Activated CD4-positive, alpha-beta T cell treated with anti-CD3 and anti-CD28 coated beads for 48 hours (primary cell): ENCODE results near the gene AZIN2.
"Not testable (repeated sequence)": the region's sequence is repeated elsewhere in the genome, so short reads cannot be mapped to it uniquely, and the experiment has no call there.

Experiments used
- DNase-seq: peaks from one replicate; pipeline ENCODE4 v3.0.0-alpha.2; 2020

Gene AZIN2

GRCh38 chr1:33096363-33097005 lies 15.5 kb downstream of the AZIN2 start:
- DNase-seq, result no peak

DNA sequence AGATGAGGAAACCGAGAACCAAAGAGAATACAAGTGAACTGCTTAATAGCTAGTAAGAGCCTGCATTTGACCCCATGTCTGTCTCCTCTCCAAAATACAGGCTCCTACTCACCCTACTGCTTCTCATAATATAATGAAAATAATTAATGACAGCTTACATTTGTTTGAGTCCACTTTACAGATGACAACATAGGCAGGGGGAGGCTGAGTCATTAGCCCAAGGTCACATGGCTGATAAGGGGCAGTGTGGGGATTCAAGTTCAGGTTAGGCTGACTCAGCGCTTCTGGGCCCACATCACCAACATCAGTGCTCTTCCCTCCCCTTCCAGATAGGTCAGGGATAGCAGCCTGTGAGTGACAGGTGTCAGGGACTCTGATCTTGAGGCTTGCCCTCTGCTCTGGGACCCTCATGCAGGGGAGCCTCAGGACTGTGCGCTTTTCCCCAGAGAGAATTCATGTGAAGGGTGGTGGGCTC lies 16.2 kb downstream of the AZIN2 start:
- peak; percentile 25 for DNase-seq

GRCh38 chr1:33097762-33098161 lies 16.8 kb downstream of the AZIN2 start:
- DNase-seq, result no peak

- no peak for DNase-seq
These were observed 17.4 kb downstream of the AZIN2 start for GRCh38 chr1:33098371-33098770.

DNA sequence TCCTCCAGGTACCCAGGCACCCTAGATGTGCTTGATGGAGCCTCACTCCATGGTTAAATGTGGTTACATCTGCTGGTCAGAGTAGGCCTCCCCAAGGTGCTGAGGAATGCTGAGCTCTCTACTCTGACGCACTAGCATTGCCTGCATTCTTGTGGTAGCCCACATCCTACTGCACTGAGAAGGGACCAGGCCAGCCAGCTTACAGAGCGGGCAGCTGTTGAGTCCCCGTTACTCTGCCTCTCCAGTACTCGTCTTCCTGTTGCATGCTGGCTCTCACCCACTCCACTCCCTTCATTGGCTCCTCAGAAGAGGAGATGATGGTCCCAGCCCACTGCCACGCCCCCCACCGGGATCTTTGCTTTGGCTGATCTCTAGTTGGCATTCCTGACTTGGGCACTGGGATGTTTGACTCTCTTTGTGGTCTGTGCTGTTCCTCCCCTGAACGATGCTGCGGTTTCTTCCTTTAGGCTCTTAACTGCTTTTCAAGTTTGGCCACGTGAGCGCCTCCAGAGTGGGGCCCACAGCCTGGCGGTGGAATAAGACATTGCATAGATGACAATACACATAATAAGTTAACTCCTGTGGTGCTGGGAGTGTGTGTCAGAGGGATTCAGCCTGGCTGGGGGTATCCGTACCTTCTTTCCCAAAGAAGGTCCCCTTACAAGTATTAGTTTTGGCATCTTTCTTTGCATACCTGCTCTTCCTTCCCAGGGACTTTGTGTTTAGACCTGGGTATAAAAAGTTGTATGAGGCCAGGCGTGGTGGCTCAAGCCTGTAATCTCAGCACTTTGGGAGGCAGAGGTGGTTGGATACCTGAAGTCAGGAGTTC lies 18.6 kb downstream of the AZIN2 start:
- DNase-seq, result peak; percentile 79

- DNase-seq, result not testable (repeated sequence)
These were observed 19.1 kb downstream of the AZIN2 start for GRCh38 chr1:33100119-33100415.

DNA sequence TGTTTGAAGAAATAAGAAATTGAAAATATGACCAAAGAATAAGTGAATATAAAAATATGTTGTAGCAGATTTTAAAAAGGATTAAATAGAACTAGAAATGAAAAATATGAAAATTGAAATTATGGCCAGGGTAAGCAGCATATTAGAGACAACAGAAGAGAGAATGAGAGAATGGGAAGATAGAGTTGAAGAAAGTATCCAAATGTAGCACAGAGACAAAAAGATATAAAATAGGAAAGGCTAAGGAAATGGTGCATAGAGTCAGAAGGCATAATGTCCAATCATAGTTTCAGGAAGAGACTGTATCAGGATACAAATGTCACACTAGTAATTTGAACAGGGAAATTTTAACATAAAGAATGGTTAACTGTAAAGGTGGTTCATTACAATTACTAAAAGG lies 29.5 kb downstream of the AZIN2 start:
- DNase-seq, result no peak

DNA sequence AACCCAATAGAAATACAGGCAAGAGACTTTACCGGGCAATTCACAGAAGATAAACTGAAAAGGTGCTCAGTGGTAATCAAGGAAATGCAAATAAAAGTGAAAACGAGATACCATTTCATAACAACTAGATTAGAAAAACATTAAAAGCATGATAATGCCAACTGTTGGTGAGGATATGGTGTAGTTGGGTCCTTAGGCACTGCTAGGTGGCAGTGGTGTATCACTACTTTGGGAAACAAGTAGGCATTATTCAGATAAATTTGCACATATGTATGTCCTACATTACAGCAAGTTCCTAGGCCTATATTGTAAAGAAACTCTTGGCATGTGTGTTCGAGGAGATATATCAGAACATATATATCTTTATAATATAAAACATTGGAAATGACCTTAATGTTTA lies 31.0 kb downstream of the AZIN2 start:
- DNase-seq, result no peak

DNA sequence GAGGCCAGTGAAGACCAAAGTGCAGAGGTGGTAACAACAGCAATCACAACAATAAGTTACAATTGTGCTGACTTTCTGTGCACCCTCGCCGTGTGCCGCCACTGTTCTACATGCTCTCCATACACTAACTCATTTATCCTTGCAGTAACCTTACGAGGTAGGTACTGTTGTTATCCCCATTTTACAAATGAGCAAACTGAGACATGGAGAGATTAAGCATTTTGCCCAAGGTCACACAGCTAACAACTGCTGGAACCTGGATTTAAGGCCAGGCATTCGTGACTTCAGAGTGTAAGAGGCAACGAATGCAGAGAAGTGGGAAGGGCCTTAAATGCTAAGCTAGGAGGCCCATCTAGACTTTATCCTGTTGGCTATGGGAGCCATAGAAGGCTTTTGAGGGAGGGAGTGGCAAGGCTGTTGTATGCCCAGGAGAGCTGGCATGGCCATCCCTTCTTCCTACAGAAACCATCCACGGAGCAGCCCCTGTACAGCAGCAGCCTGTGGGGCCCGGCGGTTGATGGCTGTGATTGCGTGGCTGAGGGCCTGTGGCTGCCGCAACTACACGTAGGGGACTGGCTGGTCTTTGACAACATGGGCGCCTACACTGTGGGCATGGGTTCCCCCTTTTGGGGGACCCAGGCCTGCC lies 36.6 kb downstream of the AZIN2 start:
- no peak for DNase-seq

- no peak for DNase-seq
These were observed 37.3 kb downstream of the AZIN2 start for GRCh38 chr1:33118274-33118673.

DNA sequence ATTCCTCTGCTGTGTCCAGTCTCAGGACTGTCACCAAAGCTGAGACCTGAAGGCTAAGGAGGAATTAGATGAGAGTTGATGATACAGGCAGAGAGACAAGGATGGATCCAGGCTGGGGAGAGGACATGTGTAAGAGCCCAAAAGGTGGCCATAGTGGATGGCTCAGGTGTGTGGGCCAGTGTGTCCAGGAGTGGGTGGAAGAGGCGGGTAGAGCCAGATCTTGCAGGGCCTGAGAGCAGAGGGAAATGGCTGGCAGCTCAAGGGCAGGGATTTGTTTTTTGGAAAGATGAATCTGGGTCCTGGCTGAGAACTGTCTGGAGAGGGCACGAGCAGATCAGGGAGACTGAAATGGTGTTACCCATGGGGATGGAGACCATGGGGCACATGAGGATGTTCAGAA lies 38.1 kb downstream of the AZIN2 start:
- no peak for DNase-seq

DNA sequence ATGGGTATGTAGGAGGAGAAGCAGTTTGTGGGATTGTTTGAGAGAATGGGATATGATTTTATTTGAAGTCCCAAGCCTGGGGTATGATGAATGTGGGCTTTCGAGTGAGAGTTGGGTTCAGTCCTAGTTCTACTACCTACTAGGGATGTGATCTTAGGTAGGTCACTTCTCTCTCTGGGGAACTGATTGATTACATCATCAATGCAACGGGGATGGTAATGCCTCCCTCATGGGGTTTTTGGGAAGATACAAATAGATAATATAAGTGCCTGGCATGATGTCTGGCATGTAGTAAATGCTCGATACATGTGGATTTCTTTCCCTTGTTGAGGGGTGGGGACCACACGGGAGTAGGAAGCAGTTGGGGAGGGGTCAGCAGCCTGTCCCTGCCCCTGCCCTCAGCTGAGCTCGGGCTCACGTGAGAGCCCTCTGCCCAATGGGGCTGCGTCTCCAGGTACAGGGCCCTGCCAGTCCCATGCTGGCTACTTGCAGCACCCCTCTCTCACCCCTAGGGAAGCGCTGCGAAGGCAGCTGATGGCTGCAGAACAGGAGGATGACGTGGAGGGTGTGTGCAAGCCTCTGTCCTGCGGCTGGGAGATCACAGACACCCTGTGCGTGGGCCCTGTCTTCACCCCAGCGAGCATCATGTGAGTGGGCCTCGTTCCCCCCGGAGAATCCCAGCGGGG lies 38.7 kb downstream of the AZIN2 start:
- no peak for DNase-seq

- DNase-seq, result no peak
These were observed 39.7 kb downstream of the AZIN2 start for GRCh38 chr1:33120436-33121231.

- DNase-seq, result no peak
These were observed 40.8 kb downstream of the AZIN2 start for GRCh38 chr1:33121728-33122127.

DNA sequence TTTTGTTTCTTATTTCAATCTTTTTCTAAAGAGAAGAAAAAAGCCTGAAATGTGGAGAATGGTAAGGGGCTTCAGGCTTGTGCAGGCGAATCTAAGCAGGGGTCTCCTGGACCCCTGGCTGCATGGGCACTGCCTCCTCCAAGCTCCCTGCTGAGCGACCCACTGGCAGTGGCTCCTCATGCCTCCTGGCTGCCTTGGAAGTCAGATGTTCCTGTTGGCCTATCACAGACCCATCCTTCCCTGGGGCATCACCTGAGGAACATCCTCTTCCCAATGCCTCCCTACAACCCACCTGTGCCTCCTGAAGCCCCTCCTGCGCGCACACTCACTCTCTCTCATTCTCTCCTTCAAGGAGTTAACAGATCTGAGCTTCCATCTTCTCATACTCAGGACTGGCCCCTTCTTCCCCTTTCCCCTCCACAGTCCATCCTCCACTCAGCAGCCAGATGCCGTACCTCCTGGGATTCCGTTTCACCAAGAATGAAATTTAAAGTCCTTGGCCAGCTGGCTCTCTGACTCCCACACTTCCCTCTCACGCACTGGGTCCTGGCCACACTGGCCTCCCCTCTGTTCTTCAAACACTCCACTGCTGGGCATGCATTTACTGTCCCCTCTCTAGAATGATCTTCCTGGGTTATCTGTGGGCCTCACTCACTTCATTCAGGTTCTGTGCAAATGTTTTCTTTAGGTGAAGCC lies 41.7 kb downstream of the AZIN2 start:
- no peak for DNase-seq

DNA sequence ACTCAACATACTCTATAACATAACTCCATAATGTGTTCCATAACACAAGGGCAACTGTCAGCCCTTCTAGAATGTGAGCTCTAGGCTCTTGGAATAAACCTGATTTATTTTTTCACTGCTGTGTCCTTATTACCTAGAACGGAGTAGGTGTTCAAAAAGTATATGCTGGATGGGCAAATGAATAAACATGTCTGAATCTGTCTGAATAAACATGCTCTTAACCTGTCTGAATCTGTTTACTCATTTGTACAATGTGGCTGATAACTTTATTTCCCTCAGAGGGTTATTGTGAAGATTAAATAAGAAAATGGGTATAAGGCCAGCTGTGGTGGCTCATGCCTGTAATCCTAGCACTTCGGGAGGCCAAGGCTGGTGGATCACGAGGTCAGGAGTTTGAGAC lies 42.3 kb downstream of the AZIN2 start:
- DNase-seq, result no peak

- DNase-seq, result not testable (repeated sequence)
These were observed 43.7 kb downstream of the AZIN2 start for GRCh38 chr1:33124647-33125046.

- no peak for DNase-seq
These were observed 45.6 kb downstream of the AZIN2 start for GRCh38 chr1:33126411-33127000.

DNA sequence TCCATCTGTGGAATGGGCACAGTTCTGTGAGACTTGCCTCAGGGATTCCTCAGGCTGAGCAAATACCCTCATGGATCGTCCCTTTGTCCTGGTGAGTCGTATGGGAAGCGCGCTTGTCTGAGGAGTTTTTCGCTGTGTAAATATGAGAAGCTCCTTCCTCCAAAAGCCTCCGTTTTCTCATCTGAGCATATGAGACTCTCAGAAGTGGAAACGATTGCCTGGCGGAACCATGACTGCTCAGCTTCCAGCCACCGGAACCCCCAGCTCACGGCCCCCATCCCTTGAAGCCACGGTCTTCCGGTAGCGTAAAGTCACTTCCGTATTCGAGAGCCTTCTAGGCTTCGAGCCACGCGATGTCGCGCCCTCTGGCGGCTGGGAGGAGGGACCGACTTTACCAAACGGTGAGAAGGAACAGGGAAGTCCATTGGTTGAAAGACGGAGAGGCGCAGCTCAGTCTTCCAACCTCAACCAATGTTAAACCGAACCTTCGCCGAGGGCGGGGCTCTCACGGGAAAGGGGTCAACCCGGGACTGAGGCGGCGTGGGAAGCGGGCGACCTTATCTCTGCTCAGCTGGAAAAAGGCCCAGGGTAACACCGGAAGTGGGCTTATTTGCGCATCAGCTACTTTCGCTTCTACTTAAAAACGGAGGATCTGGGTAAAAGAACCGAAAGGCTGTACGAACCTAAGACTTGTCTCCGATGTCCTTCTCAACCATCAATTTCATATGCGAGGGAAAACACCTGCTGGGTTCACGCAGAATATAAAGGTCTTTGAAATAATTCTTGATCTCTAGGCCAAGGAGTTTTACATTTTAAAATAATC lies 46.3 kb downstream of the AZIN2 start:
- DNase-seq, result peak; percentile 100

DNA sequence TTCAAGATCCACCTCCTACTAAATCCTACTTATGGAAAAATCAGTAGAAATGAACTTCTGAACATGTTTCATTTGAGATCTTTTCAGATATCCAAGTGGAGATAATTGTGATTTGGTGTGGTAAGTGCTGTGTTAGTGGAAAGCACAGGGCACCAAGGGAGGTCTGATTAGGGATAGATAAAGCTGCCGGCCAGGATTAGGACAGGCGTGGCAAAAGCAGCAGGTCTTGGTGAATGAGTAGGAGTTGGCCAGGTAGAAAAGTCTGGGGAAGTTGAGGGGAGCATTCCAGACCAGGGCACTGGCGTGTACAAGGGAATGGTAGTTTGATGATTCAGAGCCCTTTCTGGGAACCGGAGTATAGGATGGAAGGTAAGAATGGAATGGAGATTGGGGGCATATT lies 47.8 kb downstream of the AZIN2 start:
- DNase-seq, result no peak

DNA sequence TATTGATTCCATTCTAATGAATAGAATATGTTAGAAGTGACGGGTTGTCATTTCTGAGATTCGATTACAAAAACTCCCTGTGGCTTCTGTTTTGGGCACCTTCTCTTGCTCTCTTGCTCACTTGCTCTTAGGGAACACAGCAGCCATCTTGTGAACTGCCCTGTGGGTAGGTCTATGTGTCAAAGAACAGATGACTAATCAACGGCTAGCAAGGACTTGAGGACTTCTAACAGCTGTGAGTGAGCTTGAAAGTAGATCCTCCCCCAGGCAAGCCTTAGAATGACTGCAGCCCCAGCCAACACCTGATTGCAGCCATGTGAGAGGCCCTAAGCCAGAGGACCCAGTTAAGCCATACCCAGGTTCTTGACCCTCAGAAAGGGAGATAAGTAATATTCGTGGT lies 49.3 kb downstream of the AZIN2 start:
- DNase-seq, result peak; percentile 58
